Measurements from ENCODE around the gene TM4SF5. TPM values are rescaled to one million over a fixed set of nuclear protein-coding genes. Genes with fewer than 3 reads are reported as not detected.

The TM4SF5 gene
- total and polyA plus RNA-seq, 2 donors from 2014 or later: 0.88 to 31.3 TPM

GRCh38 chr17:4788159-4788806 lies 16.6 kb downstream of the TM4SF5 start:
- Histone ChIP-seq H3K27me3 (ENCODE audit: control insufficient read depth, insufficient read depth, low read length) (peaks cover 24% of the 10 kb centered on the region), H3K4me3 (ENCODE audit: low read length in 3 of 3) (peak overlapping the region in 1 of 3 donors; percentile 83), H3K9me3 (ENCODE audit: control insufficient read depth in 2 of 3, insufficient read depth in 1 of 3, low read length in 3 of 3) (no peaks in the 10 kb centered on the region), H3K4me1 (ENCODE audit: control insufficient read depth in 2 of 3, insufficient read depth in 2 of 3, low read depth in 1 of 3, low read length in 3 of 3) (peaks cover 0 to 25% (median 12%) of the 10 kb centered on the region in 3 donors), H3K9ac (ENCODE audit: low read length in 3 of 3) (peak overlapping the region in 1 of 3 donors; percentile 80), H3K27ac (ENCODE audit: low read depth in 2 of 2, low read length in 2 of 2) (peak overlapping the region; percentile 13 to 92), H3K36me3 (ENCODE audit: control insufficient read depth in 2 of 3, insufficient read depth in 3 of 3, low read length in 3 of 3) (no peaks in the 10 kb centered on the region)
- TF ChIP-seq, protein P1, sequence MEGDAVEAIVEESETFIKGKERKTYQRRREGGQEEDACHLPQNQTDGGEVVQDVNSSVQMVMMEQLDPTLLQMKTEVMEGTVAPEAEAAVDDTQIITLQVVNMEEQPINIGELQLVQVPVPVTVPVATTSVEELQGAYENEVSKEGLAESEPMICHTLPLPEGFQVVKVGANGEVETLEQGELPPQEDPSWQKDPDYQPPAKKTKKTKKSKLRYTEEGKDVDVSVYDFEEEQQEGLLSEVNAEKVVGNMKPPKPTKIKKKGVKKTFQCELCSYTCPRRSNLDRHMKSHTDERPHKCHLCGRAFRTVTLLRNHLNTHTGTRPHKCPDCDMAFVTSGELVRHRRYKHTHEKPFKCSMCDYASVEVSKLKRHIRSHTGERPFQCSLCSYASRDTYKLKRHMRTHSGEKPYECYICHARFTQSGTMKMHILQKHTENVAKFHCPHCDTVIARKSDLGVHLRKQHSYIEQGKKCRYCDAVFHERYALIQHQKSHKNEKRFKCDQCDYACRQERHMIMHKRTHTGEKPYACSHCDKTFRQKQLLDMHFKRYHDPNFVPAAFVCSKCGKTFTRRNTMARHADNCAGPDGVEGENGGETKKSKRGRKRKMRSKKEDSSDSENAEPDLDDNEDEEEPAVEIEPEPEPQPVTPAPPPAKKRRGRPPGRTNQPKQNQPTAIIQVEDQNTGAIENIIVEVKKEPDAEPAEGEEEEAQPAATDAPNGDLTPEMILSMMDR (IDR thresholded peaks at IDR 0.05; ENCODE audit: borderline replicate concordance, extremely low read depth, insufficient read depth): no peak
- FAIRE-seq (no peak), DNase-seq (no peak)
- intact Hi-C loops (cut with DNase I): loop anchor here (5.0 kb wide), 1 partner anchor 94 kb away; no protein-coding TSS in a partner anchor

DNA sequence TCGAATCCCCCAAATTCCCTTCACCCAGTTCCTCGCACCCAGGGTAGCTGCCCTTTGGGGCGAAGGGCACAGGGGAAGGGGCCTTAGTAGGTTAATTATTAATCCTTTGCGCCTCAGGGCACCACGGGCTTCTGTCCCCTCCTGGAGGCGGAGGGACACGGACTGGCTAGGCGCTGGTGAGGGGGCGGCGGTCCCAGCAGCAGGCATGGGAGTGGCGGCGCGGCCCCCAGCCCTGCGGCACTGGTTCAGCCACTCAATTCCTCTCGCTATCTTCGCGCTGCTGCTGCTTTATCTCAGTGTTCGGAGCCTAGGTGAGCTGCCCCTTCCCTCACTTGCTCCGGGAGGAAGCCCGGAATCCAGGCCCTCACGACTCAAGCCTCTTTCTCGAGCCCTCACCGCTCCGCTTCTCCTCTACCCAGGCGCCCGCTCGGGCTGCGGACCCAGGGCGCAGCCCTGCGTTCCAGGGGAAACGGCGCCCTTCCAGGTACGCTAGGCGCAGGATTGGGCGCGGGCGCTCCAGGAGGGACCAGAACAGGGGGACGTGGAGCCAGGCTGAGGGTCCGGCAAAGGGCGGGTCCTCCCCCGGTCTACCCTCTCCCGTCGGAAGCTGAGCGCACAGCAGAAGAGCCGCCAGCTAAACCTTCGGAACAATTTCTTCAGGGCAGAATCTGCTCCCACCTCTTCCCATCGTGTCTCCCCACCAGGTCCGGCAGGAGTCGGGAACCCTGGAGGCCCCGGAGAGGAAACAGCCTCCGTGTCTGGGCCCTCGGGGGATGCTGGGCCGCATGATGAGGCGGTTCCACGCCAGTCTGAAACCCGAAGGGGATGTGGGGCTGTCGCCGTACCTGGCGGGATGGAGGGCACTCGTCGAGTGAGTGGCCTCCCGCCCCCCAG lies 17.4 kb downstream of the TM4SF5 start, which contains the start of gene GLTPD2:
GLTPD2 (plus strand) TSS at position 158 of the 894 bp plus-strand sequence; CDS start at position 206, 48 bp downstream.
- peaks cover 0 to 25% (median 12%) of the 10 kb centered on the region in 3 donors for H3K4me1 ChIP-seq (ENCODE audit: control insufficient read depth in 2 of 3, insufficient read depth in 2 of 3, low read depth in 1 of 3, low read length in 3 of 3)
- intact Hi-C loops (cut with DNase I): loop anchor here (5.0 kb wide), 1 partner anchor 93 kb away; no protein-coding TSS in a partner anchor

DNA sequence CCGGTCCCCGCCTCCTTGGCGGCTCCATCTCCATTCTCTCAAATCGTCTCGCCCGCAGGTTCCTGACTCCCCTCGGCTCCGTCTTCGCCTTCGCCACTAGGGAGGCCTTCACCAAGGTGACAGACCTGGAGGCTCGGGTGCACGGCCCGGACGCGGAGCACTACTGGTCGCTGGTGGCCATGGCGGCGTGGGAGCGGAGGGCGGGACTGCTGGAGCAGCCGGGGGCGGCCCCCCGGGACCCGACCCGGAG lies 17.9 kb downstream of the TM4SF5 start:
- Histone ChIP-seq H3K4me1 (ENCODE audit: control insufficient read depth in 2 of 3, insufficient read depth in 2 of 3, low read depth in 1 of 3, low read length in 3 of 3) (peaks cover 0 to 25% (median 12%) of the 10 kb centered on the region in 3 donors), H3K27me3 (ENCODE audit: control insufficient read depth, insufficient read depth, low read length) (peaks cover 11% of the 10 kb centered on the region), H3K9me3 (ENCODE audit: control insufficient read depth in 2 of 3, insufficient read depth in 1 of 3, low read length in 3 of 3) (no peaks in the 10 kb centered on the region), H3K36me3 (ENCODE audit: control insufficient read depth in 2 of 3, insufficient read depth in 3 of 3, low read length in 3 of 3) (no peaks in the 10 kb centered on the region), H3K9ac (ENCODE audit: low read length in 3 of 3) (peak overlapping the region in 2 of 3 donors; percentile 73 to 80), H3K27ac (ENCODE audit: low read depth in 2 of 2, low read length in 2 of 2) (peak overlapping the region; percentile 92 to 93), H3K4me3 (ENCODE audit: low read length in 3 of 3) (peak overlapping the region; percentile 54 to 83 (median 57))
- intact Hi-C loops (cut with DNase I): loop anchor here (5.0 kb wide), 1 partner anchor 93 kb away; no protein-coding TSS in a partner anchor
- TF ChIP-seq, protein P1 (IDR thresholded peaks at IDR 0.05; ENCODE audit: borderline replicate concordance, extremely low read depth, insufficient read depth): no peak
- no peak for DNase-seq
- FAIRE-seq: no peak

More for the DNA sequence above, 17.4 kb downstream of the TM4SF5 start, which contains the start of gene GLTPD2:
- TF ChIP-seq, protein P1 (IDR thresholded peaks at IDR 0.05; ENCODE audit: borderline replicate concordance, extremely low read depth, insufficient read depth): no peak
- H3K9ac ChIP-seq (ENCODE audit: low read length in 3 of 3): peak within 1 kb of the TSS in 2 of 3 donors; percentile 73 to 80
- peaks cover 17% of the 10 kb centered on the region for H3K27me3 ChIP-seq (ENCODE audit: control insufficient read depth, insufficient read depth, low read length)
- H3K9me3 ChIP-seq (ENCODE audit: control insufficient read depth in 2 of 3, insufficient read depth in 1 of 3, low read length in 3 of 3): no peaks in the 10 kb centered on the region
- FAIRE-seq (no peak), DNase-seq (peak in 4 of 5 donors; percentile 39 to 68 (median 53))
- H3K27ac ChIP-seq (ENCODE audit: low read depth in 2 of 2, low read length in 2 of 2): peak within 1 kb of the TSS; percentile 92 to 93
- H3K4me3 ChIP-seq (ENCODE audit: low read length in 3 of 3): peak within 1 kb of the TSS; percentile 54 to 83 (median 57)
- no peaks in the 10 kb centered on the region for H3K36me3 ChIP-seq (ENCODE audit: control insufficient read depth in 2 of 3, insufficient read depth in 3 of 3, low read length in 3 of 3)
